ENCODE measurements around the gene FNTB.
"Not testable (repeated sequence)": the region's sequence is repeated elsewhere in the genome, so short reads cannot be mapped to it uniquely, and the experiment has no call there.

FNTB gene

DNA sequence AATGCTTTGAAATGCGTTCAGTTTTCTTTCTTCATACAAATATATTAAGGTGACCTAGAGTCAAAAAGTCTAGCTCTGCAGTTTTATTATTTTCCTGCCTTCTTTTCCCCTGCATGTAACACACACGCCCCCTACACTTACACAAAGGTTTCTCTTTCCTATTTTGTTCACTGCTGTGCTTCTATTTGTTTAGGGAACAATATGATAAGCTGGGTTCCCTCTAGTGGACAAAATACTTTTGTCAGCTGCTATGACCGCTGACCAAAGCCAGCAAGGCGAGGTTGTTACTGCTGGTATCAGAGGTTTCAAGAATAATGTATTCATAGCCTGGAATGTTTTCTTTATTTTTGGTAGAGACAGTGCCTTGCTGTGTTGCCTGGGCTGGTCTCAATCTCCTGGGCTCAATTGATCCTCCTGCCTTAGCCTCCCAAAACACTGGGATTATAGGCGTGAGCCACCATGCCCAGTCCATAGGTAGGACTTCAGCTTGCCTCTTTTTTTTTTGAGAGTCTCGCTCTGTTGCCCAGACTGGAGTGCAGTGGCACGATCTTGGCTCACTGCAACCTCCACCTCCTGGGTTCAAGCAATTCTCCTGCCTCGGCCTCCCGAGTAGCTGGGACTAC lies 33.4 kb downstream of the FNTB start:
- peak; percentile 25 to 73 for DNase-seq

GRCh38 chr14:65024957-65025356 lies 38.3 kb downstream of the FNTB start:
- no peak for DNase-seq

DNA sequence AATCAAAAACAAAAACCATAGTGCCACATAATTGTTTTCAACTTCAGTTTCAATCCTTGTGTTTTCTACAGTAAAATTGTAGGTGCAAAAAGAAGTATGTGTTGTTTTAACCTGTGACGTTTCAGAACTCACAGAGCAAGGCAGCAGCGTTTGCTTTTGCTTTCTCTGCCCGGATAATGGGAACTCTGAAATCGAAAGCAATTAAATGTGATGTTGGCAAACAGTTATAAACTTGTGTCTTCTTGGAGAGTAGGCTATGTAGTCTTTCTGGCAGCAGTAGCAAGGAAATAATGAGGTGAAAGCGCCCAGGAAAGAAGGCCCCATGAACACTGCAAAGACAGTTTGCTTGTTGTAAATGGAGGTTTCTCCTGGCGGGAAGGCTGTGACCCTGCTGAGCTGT lies 39.1 kb downstream of the FNTB start:
- DNase-seq = no peak

GRCh38 chr14:65026526-65026925 lies 39.8 kb downstream of the FNTB start:
- DNase-seq = no peak

DNA sequence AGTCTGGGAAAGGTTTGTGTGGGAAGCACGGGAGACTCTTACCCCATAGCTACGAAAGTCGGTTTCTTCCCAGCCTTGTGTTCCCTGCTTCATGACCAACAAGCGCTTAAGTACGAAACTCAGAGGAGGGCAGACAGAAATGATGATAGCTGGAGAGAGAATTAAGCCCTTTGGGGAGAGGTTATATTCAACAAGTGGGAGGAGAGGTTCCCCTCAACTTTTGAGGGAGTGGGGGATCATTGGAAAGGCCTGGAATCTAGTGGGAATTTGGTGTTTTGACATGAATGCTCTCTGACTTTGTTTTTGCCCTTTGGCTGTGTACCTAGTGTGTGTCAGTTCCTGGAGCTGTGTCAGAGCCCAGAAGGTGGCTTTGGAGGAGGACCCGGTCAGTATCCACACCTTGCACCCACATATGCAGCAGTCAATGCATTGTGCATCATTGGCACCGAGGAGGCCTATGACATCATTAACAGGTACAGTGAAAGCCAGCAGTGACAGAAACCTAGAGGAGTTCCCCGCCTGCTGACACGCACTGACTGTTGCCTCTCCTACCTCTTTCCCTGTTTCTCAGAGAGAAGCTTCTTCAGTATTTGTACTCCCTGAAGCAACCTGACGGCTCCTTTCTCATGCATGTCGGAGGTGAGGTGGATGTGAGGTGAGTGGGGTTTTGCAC lies 40.6 kb downstream of the FNTB start:
- DNase-seq = no peak

- DNase-seq = no peak
Observed at GRCh38 chr14:65028937-65029336, 42.2 kb downstream of the FNTB start.

GRCh38 chr14:65031321-65031720 lies 44.6 kb downstream of the FNTB start:
- DNase-seq = not testable (repeated sequence)

DNA sequence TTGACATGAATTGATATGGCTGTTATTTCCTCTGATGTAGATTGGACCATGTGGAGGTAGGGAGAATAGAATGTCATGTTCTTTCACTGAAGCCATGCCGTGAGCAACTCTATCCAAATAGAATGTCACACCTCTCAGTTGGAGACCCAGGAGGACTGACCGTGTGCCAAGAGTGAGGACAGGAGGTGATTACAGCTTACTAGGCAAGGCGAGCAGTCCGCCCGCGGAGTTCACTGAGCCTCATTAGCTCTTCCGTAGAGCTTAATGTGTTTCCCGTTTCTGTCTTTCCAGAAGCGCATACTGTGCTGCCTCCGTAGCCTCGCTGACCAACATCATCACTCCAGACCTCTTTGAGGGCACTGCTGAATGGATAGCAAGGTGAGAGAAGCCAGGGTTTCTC lies 45.6 kb downstream of the FNTB start:
- DNase-seq = no peak

DNA sequence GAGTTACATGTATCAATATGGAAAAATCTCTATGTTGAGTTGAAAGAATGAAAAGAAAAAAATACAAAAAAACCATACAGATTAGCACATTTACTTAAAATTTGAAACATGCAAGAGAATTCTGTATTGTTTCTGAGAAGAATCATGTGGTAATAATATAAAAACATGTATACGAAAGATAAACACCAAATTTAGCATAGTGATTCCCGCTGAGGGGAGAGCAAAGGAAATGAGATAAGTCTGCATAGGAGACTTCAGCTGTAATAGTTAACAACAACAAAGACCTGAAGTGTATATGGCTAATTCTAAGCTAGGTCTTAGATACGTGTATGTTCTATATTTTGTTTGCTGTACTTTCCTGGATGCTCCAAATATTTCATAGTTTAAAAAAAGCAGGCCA lies 46.5 kb downstream of the FNTB start:
- no peak for DNase-seq

DNA sequence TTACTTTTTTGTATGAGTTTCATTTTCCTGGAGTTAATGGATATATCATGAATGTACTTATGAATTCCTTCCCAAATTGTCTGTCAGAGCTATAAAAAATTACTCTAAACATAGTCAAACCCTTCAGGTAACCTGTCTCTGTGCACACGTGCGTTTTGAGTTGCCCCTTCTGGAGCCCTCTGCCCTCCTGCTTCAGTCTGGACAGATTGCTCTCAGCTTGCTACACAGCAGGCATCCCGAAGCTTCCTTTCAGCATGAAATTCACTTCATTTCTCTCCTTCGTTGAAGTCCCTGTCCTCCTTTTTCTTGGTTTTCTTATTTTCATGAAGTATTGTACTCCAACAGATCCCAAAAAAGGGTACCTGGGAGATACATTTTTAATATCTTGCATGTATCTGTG lies 47.3 kb downstream of the FNTB start:
- DNase-seq = no peak

- no peak for DNase-seq
Observed at GRCh38 chr14:65035049-65035448, 48.4 kb downstream of the FNTB start.

DNA sequence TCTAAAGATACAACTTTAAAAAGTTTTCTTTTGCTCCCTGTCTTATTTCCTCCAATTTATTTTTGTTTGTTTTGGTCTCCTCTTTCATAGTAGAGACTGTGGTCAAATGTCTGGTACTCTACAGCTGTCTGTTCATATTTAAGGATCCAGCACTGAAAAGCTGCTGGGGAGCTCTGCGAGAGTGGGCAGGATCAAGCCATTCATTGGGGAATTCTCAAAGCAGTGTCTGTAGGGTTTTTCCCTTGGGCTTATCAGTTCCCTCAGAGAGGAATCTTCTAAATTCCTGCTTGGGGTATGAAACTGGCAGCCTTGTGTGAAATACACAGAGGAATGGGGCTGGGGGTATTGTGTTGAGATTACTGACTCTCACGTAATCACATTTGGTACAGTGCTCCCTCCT lies 52.3 kb downstream of the FNTB start:
- DNase-seq = no peak

- no peak for DNase-seq
Observed at GRCh38 chr14:65040666-65041433, 54.2 kb downstream of the FNTB start.

DNA sequence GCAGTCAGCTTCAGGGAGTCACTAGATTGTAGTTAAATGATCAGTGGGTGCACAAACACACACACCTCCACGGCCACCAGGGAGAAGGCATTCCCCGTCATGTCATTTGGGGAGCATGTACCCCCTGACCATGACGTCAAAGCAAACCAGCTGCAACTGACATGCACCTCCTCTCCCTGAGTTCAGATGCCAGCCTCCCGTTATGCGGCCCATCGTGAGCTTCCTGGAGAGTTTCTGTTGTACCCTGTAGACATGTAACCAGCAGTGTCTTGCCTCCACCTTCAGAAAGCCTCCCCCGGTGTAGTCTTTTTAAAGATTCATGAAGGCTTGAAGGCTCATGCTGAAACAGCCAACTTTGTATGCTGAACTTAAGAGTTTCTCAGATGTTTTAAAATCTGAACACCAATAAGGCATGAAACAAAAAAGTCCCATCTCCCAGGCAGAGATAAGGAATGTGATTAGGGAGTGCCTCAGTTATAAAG lies 54.8 kb downstream of the FNTB start:
- DNase-seq = no peak

- DNase-seq = no peak
Observed at GRCh38 chr14:65042296-65042695, 55.6 kb downstream of the FNTB start.

DNA sequence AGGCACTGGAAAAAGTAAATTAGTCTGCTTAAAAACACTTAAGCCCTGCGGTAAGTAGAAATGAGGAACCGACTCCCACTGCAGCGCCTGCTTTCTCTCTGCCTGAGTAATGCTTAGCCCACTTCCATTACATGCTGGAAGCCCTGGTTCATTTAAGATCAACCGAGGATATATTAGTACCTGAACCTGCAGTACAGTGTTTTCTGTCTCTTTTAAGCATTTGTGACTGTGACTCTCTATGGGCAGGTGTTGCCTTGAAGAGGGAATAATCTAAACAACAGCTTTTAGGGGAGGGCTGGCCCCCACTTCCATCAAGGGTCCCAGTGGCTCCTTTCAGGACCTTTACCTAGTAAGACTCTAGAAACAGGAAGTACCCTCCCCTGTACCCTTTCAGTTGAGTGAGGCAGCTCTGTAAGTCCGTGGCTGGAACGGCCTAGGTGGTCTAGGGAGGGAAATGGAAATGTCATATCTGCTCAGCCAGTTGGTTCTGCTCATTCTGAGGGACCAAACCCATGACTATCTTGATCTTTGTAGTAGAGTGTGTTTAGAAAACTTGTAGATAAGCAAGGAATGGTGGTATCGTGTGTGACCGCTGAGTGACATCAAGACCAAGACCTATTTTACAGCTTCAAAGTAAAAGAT lies 56.2 kb downstream of the FNTB start:
- no peak for DNase-seq

GRCh38 chr14:65043893-65044595 lies 57.3 kb downstream of the FNTB start:
- no peak for DNase-seq

GRCh38 chr14:65044596-65044959 lies 57.9 kb downstream of the FNTB start:
- no peak for DNase-seq

- no peak for DNase-seq
Observed at GRCh38 chr14:65045006-65045405, 58.3 kb downstream of the FNTB start.

DNA sequence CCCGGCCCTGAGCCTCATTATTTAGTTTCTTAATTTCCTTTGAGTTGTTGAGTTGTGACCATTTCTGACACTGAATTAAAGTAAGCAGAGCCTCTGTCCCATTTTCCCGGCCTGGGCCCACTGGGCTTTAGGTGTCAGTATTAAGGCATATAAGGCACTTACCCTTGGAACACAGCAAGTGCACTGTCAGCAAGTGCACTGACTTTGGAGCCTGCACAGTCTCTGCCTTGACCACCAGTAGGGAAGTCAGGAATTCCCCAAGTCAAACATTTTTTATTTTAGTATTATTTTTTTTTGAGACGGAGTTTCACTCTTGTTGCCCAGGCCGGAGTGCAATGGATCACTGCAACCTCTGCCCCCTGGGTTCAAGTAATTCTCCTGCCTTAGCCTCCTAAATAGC lies 59.0 kb downstream of the FNTB start:
- DNase-seq = no peak

DNA sequence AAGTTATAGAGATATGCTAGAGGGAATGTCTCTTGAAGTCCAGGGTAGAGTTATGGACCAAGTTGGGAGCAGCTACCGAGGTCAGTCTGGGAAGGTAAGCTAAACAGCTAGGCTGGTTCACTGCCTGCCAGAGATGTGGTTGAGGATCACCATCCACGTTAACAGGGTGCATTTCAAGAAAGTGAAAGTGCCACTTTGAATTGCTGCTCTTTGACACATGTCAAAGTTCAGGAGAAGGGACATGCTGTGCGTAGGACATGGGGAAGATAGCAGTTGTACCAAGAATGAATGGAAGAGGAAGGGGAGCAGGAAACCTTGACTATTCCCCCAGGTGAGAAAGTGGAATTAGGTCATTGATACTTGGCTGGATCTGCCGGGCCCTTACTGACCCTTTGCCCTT lies 66.1 kb downstream of the FNTB start:
- DNase-seq = no peak

DNA sequence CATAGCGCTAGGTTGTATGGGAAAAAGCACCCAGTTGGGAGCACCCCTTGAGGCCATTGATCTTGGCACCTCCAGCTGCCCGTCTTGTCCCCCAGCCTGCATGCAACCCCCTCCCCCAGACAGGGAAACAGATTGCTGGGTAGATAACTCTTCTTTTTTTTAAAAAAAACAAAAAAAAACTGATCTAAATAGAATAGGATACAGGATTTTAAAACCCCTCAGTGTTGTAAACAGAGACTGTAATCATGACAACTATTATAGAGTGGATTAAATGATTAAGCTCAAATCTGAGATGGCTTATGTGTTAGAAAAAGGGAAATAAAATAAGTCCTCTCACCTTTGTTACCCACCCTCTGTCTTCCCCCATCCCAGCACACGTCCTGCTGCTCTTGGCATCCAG lies 66.8 kb downstream of the FNTB start:
- no peak for DNase-seq

DNA sequence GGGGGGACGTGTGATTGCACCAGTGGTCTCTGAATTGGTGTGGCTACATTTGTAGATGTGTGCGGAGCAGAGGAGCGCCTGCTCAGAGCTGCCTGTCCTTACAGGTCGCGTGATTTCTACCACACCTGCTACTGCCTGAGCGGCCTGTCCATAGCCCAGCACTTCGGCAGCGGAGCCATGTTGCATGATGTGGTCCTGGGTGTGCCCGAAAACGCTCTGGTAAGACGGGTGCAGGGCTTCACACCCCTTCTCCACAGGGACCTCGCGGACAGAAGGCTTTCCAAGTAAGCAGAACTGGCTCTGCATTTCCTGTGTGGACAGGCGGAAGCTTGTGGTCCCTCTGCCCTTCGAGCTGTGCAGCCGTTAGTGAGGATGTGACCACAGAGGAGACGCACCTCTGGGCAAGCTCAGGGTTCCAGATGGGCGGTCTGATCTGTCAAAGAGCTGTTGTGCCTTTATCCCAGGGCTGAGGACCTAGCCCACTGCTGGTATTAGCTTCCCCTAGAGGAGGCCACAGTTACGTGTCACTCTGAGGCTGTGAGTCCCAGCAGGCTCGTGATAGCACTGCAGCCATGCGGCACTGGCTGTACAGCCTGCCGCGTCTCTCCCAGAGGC lies 67.9 kb downstream of the FNTB start:
- DNase-seq = no peak
